Lung (tissue), 12 donors: ENCODE data around the gene PLCB3. TPM values are rescaled to one million over a fixed set of nuclear protein-coding genes. Genes with fewer than 3 reads are reported as not detected.

Experiments used
- ATAC-seq: fragments of 200-7000 bp; cut with Tn5 transposase; one replicate; pipeline ENCODE4 v1.9.1; 2020; ENCODE audit warnings: moderate number of reproducible peaks; ENCODE audit not compliant: insufficient read depth, low FRiP score
- DNase-seq, 3 donors: peaks; one replicate each; pipeline ENCODE4 v3.0.0-alpha.2; 2013 to 2017
- H3K27ac ChIP-seq, 2 donors: one replicate each; pipeline ENCODE4 v1.5.1; 2013; ENCODE audit warnings: mild to moderate bottlenecking in 2 of 2, moderate library complexity in 2 of 2, control low read depth in 1 of 2, inconsistent platforms in 1 of 2, low read depth in 1 of 2, low read length in 1 of 2
- H3K27me3 ChIP-seq, 3 donors: one replicate each; pipeline ENCODE4 v1.5.1; 2013; ENCODE audit warnings: low read length in 2 of 3; ENCODE audit not compliant: control insufficient read depth in 3 of 3, insufficient read depth in 3 of 3
- H3K36me3 ChIP-seq, 4 donors: one replicate each; pipeline ENCODE4 v1.5.1; 2013; ENCODE audit warnings: low read length in 4 of 4, mild to moderate bottlenecking in 1 of 4, moderate library complexity in 1 of 4; ENCODE audit not compliant: control insufficient read depth in 4 of 4, insufficient read depth in 4 of 4
- H3K4me1 ChIP-seq, 5 donors: one replicate each; pipeline ENCODE4 v1.5.1; 2013; ENCODE audit warnings: low read length in 5 of 5, mild to moderate bottlenecking in 2 of 5, moderate library complexity in 1 of 5; ENCODE audit not compliant: control insufficient read depth in 5 of 5, insufficient read depth in 5 of 5
- H3K4me3 ChIP-seq: one replicate; pipeline ENCODE4 v1.5.1; 2013; ENCODE audit warnings: mild to moderate bottlenecking, control low read depth, moderate library complexity
- H3K9ac ChIP-seq, 2 donors: one replicate each; pipeline ENCODE4 v1.5.1; 2013; ENCODE audit warnings: low read length in 2 of 2, control low read depth in 1 of 2; ENCODE audit not compliant: insufficient read depth in 1 of 2
- H3K9me3 ChIP-seq, 4 donors: one replicate each; pipeline ENCODE4 v1.5.1; 2013; ENCODE audit warnings: low read length in 3 of 4, mild to moderate bottlenecking in 1 of 4, moderate library complexity in 1 of 4; ENCODE audit not compliant: control insufficient read depth in 4 of 4, insufficient read depth in 3 of 4
- CTCF ChIP-seq: IDR thresholded peaks from 2 replicates; pipeline ENCODE4 v1.5.1; 2012; ENCODE audit warnings: mild to moderate bottlenecking; ENCODE audit errors: control extremely low read depth, extremely low read depth
- WGBS, 2 donors: extraction: QIAGEN DNeasy Blood & Tissue Kit; methylation state at CpG; one replicate each; pipeline ENCODE4 v1.1.7; 2013; 5-methylcytosine and 5-hydroxymethylcytosine counted together
- polyA plus RNA-seq, 2 donors: library from polyadenylated mRNA; stranded (reverse); fragments of 200-250 nt; gene quantifications; one replicate each; pipeline ENCODE4 v1.2.1, GENCODE V29; 2013
- total RNA-seq, 2 donors: library from RNA; depleted of rRNA in 1 of 2; stranded (reverse); fragments of >200 nt in 1 of 2; gene quantifications; one replicate each; pipeline ENCODE4 v1.2.1, GENCODE V29; 2014 to 2021
- donor health status: control.
- donor health status: control.
- donor health status: Bipolar disorder and iron deficiency.
- donor health status: healthy.
- donor health status: DM: yes; HTN: yes; CAD: no.

PLCB3 gene
- total and polyA plus RNA-seq, 4 donors, result 15.0 to 32.0 (median 17.6) TPM

GRCh38 chr11:64252003-64252872 lies 908 bp downstream of the PLCB3 start:
- peak; percentile 29 to 52 (median 40) for DNase-seq

DNA sequence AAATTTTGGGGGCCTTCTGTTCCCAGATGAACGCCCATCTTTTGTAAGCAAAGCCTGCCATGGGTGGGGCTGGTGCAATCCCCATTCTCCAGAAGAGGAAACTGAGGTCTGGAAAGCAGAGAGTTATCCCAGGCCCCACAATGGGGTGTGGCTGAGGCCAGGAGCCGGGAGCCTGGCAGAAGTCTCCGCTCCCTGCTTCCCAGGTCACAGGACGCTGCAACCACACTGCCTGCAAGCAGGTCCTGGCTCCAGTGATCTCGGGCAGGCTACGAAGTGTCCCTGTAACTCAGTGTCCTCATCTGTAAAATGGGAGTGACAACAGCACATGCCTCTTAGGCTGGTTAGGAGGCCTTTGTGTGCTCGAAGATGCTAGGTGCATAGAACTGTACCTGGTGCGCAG lies 1.7 kb downstream of the PLCB3 start:
- no peak for ATAC-seq
- WGBS, 2 donors, result 78 to 80% methylated on average over 8 of the region's 8 CpGs
- H3K4me3 ChIP-seq, result no peak overlapping the region

More at GRCh38 chr11:64252003-64252872, 908 bp downstream of the PLCB3 start:
- Histone ChIP-seq H3K36me3 (peaks cover 0 to 23% (median 3%) of the 10 kb centered on the region in 4 donors), H3K27me3 (no peaks in the 10 kb centered on the region), H3K4me3 (peak overlapping the region; percentile 62), H3K9ac (peak overlapping the region in 1 of 2 donors; percentile 58), H3K4me1 (peaks cover 0 to 23% (median 9%) of the 10 kb centered on the region in 5 donors), H3K27ac (peak overlapping the region in 1 of 2 donors; percentile 35), H3K9me3 (no peaks in the 10 kb centered on the region)
- peak; percentile 63 for ATAC-seq
- WGBS, 2 donors, result 3 to 4% methylated on average over 22 to 23 of the region's 23 CpGs
- TF ChIP-seq CTCF, result no peak

DNA sequence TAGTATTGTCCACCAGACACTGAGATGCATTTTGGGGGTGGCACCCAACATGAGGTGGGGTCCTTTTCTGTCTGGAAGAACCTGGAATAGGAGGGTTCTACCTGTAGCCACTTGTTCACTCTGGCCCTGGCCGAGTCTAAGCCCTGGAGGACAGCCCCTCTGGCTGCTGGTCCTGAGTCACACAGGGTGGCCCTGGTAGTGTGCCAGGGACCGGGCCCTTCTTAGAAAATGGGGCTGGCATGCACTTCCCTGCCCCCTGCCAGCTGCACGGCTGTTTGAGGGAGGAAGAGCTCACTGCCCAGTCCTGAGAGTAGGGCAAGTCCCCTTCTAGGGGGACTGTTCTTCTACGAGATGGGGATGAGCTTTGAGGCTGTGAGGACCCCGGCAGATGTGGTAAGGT lies 2.2 kb downstream of the PLCB3 start:
- Histone ChIP-seq H3K4me1 (peaks cover 0 to 18% (median 9%) of the 10 kb centered on the region in 5 donors), H3K27me3 (no peaks in the 10 kb centered on the region), H3K9ac (no peak overlapping the region), H3K27ac (no peak overlapping the region), H3K4me3 (no peak overlapping the region), H3K9me3 (no peaks in the 10 kb centered on the region), H3K36me3 (peaks cover 0 to 29% (median 6%) of the 10 kb centered on the region in 4 donors)
- ATAC-seq (no peak), DNase-seq (no peak)
- WGBS, 2 donors, result 49 to 76% methylated on average over 5 of the region's 5 CpGs
- TF ChIP-seq CTCF, result no peak

More for the DNA sequence above, 1.7 kb downstream of the PLCB3 start:
- Histone ChIP-seq H3K9ac (no peak overlapping the region), H3K9me3 (no peaks in the 10 kb centered on the region), H3K27me3 (no peaks in the 10 kb centered on the region), H3K36me3 (peaks cover 0 to 25% (median 4%) of the 10 kb centered on the region in 4 donors), H3K4me1 (peaks cover 0 to 18% (median 9%) of the 10 kb centered on the region in 5 donors), H3K27ac (no peak overlapping the region)
- no peak for TF ChIP-seq CTCF
- DNase-seq, result no peak
